Smooth muscle cell (in vitro differentiated cells): ENCODE measurements around the gene NEU1. TPM values are rescaled to one million over a fixed set of nuclear protein-coding genes. Genes with fewer than 3 reads are reported as not detected.

ENCODE experiments used
- DNase-seq: peaks from one replicate; lab custom pipeline; 2025; ENCODE audit not compliant: unreplicated experiment; lab: John Stamatoyannopoulos, UW
- H2AFZ ChIP-seq: fragments of 200-600 bp; sonication (generic); 2 replicates; pipeline ENCODE4 v1.6.0; 2016; ENCODE audit warnings: antibody characterized with exemption, low read depth, mild to moderate bottlenecking
- H3F3A ChIP-seq: fragments of 200-600 bp; sonication (generic); 2 replicates; pipeline ENCODE4 v1.6.0; 2017; ENCODE audit warnings: antibody characterized with exemption, low read depth
- H3K27ac ChIP-seq: fragments of 200-600 bp; sonication (generic); 2 replicates; pipeline ENCODE4 v1.5.1; 2016; ENCODE audit warnings: low read depth, mild to moderate bottlenecking
- H3K27me3 ChIP-seq: fragments of 200-600 bp; sonication (generic); 2 replicates; pipeline ENCODE4 v1.6.1; 2016; ENCODE audit warnings: low read depth, mild to moderate bottlenecking
- H3K36me3 ChIP-seq: fragments of 200-600 bp; sonication (generic); 2 replicates; pipeline ENCODE4 v1.5.1; 2016; ENCODE audit warnings: low read depth
- H3K4me1 ChIP-seq: fragments of 200-600 bp; sonication (generic); 2 replicates; pipeline ENCODE4 v1.5.1; 2016; ENCODE audit warnings: low read depth
- H3K4me2 ChIP-seq: fragments of 200-600 bp; sonication (generic); 2 replicates; pipeline ENCODE4 v1.6.0; 2016; ENCODE audit warnings: mild to moderate bottlenecking
- H3K4me3 ChIP-seq: fragments of 200-600 bp; sonication (generic); 2 replicates; pipeline ENCODE4 v1.5.1; 2016; ENCODE audit warnings: mild to moderate bottlenecking
- H3K79me2 ChIP-seq: fragments of 200-600 bp; sonication (generic); 2 replicates; pipeline ENCODE4 v1.6.0; 2016; ENCODE audit warnings: low read depth, mild to moderate bottlenecking
- H3K9ac ChIP-seq: fragments of 200-600 bp; sonication (generic); 2 replicates; pipeline ENCODE4 v1.6.0; 2016; ENCODE audit warnings: low read depth
- H3K9me3 ChIP-seq: fragments of 200-600 bp; sonication (generic); replicated peaks from 2 replicates; pipeline ENCODE4 v1.5.1; 2016; ENCODE audit warnings: low read depth
- H4K20me1 ChIP-seq: fragments of 200-600 bp; sonication (generic); 2 replicates; pipeline ENCODE4 v1.6.0; 2016; ENCODE audit warnings: low read depth
- CTCF ChIP-seq: fragments of 200-600 bp; sonication (generic); IDR thresholded peaks from 2 replicates; pipeline ENCODE4 v1.5.1; 2017; ENCODE audit warnings: borderline replicate concordance, mild to moderate bottlenecking, antibody characterized with exemption; ENCODE audit not compliant: insufficient read depth, poor library complexity, severe bottlenecking
- WGBS: methylation state at CpG from one replicate; pipeline ENCODE4 v1.1.7; 2016; ENCODE audit warnings: low lambda C conversion rate; 5-methylcytosine and 5-hydroxymethylcytosine counted together
- polyA plus RNA-seq: library from polyadenylated mRNA; unstranded; fragments of >200 nt; fragmentation: Nextera tagmentation; extraction: Ambion mirVana; gene quantifications from 2 replicates; pipeline ENCODE4 v1.2.1, GENCODE V29; 2016
- total RNA-seq: library from RNA; depleted of rRNA; stranded (reverse); fragments of >200 nt; gene quantifications from 2 replicates; pipeline ENCODE4 v1.2.3, GENCODE V29; 2014

Gene NEU1
- total and polyA plus RNA-seq, 2 experiments from 2014 or later = 47.5 to 52.7 TPM

- H3K27ac ChIP-seq = peak within 1 kb of the TSS; percentile 3
- peak within 1 kb of the TSS; percentile 61 for H3K9ac ChIP-seq
- no peak for TF ChIP-seq CTCF
- peaks cover 3% of the 10 kb centered on the region for H3F3A ChIP-seq
- H3K27me3 ChIP-seq = no peaks in the 10 kb centered on the region
- peak within 1 kb of the TSS; percentile 84 for H3K4me3 ChIP-seq
- DNase-seq = peak; percentile 44
- H3K79me2 ChIP-seq = no peaks in the 10 kb centered on the region
- H3K9me3 ChIP-seq = no peaks in the 10 kb centered on the region
- peaks cover 12% of the 10 kb centered on the region for H3K4me1 ChIP-seq
- H3K36me3 ChIP-seq = no peaks in the 10 kb centered on the region
- H3K4me2 ChIP-seq = peak within 1 kb of the TSS; percentile 98
- peaks cover 4% of the 10 kb centered on the region for H4K20me1 ChIP-seq
- WGBS = 1% methylated on average over 38 of the region's 49 CpGs
- H2AFZ ChIP-seq = peak within 1 kb of the TSS; percentile 91
Observed at GRCh38 chr6:31897612-31898382, 35.2 kb upstream of the NEU1 start, which contains the start of gene EHMT2. TSS of gene EHMT2 (minus strand) at chr6:31897698. CDS start at chr6:31897677, 21 bp downstream.

- Histone ChIP-seq H3K27me3 (no peaks in the 10 kb centered on the region), H3K4me2 (peak overlapping the region; percentile 98), H4K20me1 (peaks cover 4% of the 10 kb centered on the region), H3K27ac (no peak overlapping the region), H3K9ac (peak overlapping the region; percentile 48), H3F3A (no peaks in the 10 kb centered on the region), H3K36me3 (no peaks in the 10 kb centered on the region), H3K4me1 (peaks cover 7% of the 10 kb centered on the region), H2AFZ (peak overlapping the region; percentile 64), H3K4me3 (peak overlapping the region; percentile 84), H3K79me2 (no peaks in the 10 kb centered on the region), H3K9me3 (no peaks in the 10 kb centered on the region)
- no peak for TF ChIP-seq CTCF
- WGBS = 21% methylated on average over 4 of the region's 62 CpGs
- DNase-seq = no peak
Observed at GRCh38 chr6:31896856-31897611, 34.4 kb upstream of the NEU1 start.

DNA sequence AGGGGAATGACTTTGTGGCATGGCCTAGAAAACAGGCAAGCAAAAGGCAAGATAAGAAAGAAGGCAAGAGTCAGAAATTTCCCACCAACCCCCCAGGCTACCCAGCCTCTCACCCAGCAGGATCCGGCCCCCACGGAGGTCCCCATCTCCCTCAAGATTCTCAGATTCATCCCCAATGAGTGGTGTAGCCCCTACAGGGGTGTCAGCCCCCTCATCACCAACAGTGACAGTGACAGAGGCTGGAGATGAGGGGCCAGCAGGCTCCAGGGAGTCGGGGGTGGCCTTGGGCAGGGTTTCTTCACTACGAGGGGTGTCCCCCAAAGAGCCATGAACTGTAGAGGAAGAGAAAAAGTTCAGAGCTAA is 33.9 kb upstream of the NEU1 start:
- no peaks in the 10 kb centered on the region for H3K36me3 ChIP-seq
- H3K27ac ChIP-seq = no peak overlapping the region
- WGBS = 65% methylated on average over 4 of the region's 4 CpGs
- H2AFZ ChIP-seq = peak overlapping the region; percentile 64
- no peaks in the 10 kb centered on the region for H3K79me2 ChIP-seq
- H4K20me1 ChIP-seq = peaks cover 4% of the 10 kb centered on the region
- H3K4me3 ChIP-seq = peak overlapping the region; percentile 84
- no peak for DNase-seq
- peak overlapping the region; percentile 48 for H3K9ac ChIP-seq
- no peaks in the 10 kb centered on the region for H3F3A ChIP-seq
- peak overlapping the region; percentile 98 for H3K4me2 ChIP-seq
- H3K9me3 ChIP-seq = no peaks in the 10 kb centered on the region
- no peak for TF ChIP-seq CTCF
- H3K4me1 ChIP-seq = peaks cover 7% of the 10 kb centered on the region
- H3K27me3 ChIP-seq = no peaks in the 10 kb centered on the region
